ENCODE results near the gene SOX10.

GRCh38 chr22:37926358-37926757 is 58.0 kb downstream of the SOX10 start:
- TF ChIP-seq CTCF (IDR thresholded peaks at IDR 0.05) (no peak), POLR2AphosphoS5 (IDR thresholded peaks at IDR 0.05; ENCODE audit: low read depth, low read length) (no peak), REST (IDR thresholded peaks at IDR 0.05; ENCODE audit: insufficient read depth in 1 of 2, low read depth in 2 of 2, low read length in 1 of 2) (no peak)

Measured in Panc1 (cell line).